ENCODE results near the gene TAS2R9. TPM values are rescaled to one million over a fixed set of nuclear protein-coding genes. Genes with fewer than 3 reads are reported as not detected.

TAS2R9 gene
- total RNA-seq, result not detected in 2 replicates

GRCh38 chr12:10810068-10810467 is at the start of gene TAS2R9:
TSS of gene TAS2R9 (minus strand) at chr12:10810168. CDS start at chr12:10810075, 93 bp downstream.

GRCh38 chr12:10849425-10849878 is 39.5 kb upstream of the TAS2R9 start, which contains the start of gene PRR4:
TSS of gene PRR4 (minus strand) at chr12:10849475. CDS start at chr12:10849437, 38 bp downstream.

GRCh38 chr12:10826258-10826657 is 16.3 kb upstream of the TAS2R9 start, which contains the start of gene TAS2R10:
TSS of gene TAS2R10 (minus strand) at chr12:10826358. CDS start at chr12:10826269, 89 bp downstream.

GRCh38 chr12:10807186-10807585 is 2.8 kb downstream of the TAS2R9 start, which contains the start of gene TAS2R8:
TSS of gene TAS2R8 (minus strand) at chr12:10807286. CDS start at chr12:10806980, 306 bp downstream.

GRCh38 chr12:10802587-10802986 is 7.4 kb downstream of the TAS2R9 start, which contains the start of gene TAS2R7:
TSS of gene TAS2R7 (minus strand) at chr12:10802627. CDS start at chr12:10802570, 57 bp downstream.

Other genes starting within 250 kb of the TAS2R9 start
- 6.6 and 8.7 TPM in 2 replicates for gene MAGOHB, start 196.6 kb downstream of the TAS2R9 start, total RNA-seq
- gene STYK1, start 136.1 kb downstream of the TAS2R9 start, total RNA-seq, result 1.3 and 5.1 TPM in 2 replicates
- 136 and 147 TPM in 2 replicates for gene YBX3, start 86.8 kb downstream of the TAS2R9 start, total RNA-seq
- gene TAS2R7, start 7.5 kb downstream of the TAS2R9 start, total RNA-seq, result not detected in 2 replicates
- not detected in 2 replicates for gene TAS2R8, start 2.9 kb downstream of the TAS2R9 start, total RNA-seq
- gene TAS2R10, start 16.2 kb upstream of the TAS2R9 start, total RNA-seq, result 0.21 and 0.24 TPM in 2 replicates
- 0.64 TPM in 1 of 2 replicates, not detected in the other for gene PRR4, start 39.3 kb upstream of the TAS2R9 start, total RNA-seq
- gene PRH1, start 74.1 kb upstream of the TAS2R9 start, total RNA-seq, result 3.4 and 4.3 TPM in 2 replicates
- 0.48 and 0.64 TPM in 2 replicates for gene TAS2R13, start 99.4 kb upstream of the TAS2R9 start, total RNA-seq
- gene PRH2, start 119.1 kb upstream of the TAS2R9 start, total RNA-seq, result not detected in 2 replicates
- 0.96 and 1.9 TPM in 2 replicates for gene TAS2R14, start 129.1 kb upstream of the TAS2R9 start, total RNA-seq
- gene TAS2R50, start 176.7 kb upstream of the TAS2R9 start, total RNA-seq, result 0.85 and 0.96 TPM in 2 replicates
- gene TAS2R20, start 188.1 kb upstream of the TAS2R9 start, total RNA-seq, result 0.64 and 0.96 TPM in 2 replicates
- gene TAS2R19, start 212.5 kb upstream of the TAS2R9 start, total RNA-seq, result 0.43 and 1.2 TPM in 2 replicates
- 1.2 TPM in 1 of 2 replicates, not detected in the other for gene TAS2R31, start 221.2 kb upstream of the TAS2R9 start, total RNA-seq

Measured in tracheal epithelial cell (primary cell).